ENCODE data around the gene REST.
"Not testable (repeated sequence)": the region's sequence is repeated elsewhere in the genome, so short reads cannot be mapped to it uniquely, and the experiment has no call there.

The REST gene

GRCh38 chr4:56910172-56910967 is 2.7 kb downstream of the REST start:
- DNase-seq, result no peak

- no peak for DNase-seq
Measured at GRCh38 chr4:56914336-56914735, 6.6 kb downstream of the REST start.

GRCh38 chr4:56914977-56915376 is 7.3 kb downstream of the REST start:
- DNase-seq, result not testable (repeated sequence)

- DNase-seq, result no peak
Measured at GRCh38 chr4:56927196-56927595, 19.5 kb downstream of the REST start.

- no peak for DNase-seq
Measured at GRCh38 chr4:56930638-56931037, 22.9 kb downstream of the REST start.

- no peak for DNase-seq
Measured at GRCh38 chr4:56931924-56932323, 24.2 kb downstream of the REST start.

- DNase-seq, result no peak
Measured at GRCh38 chr4:56937262-56937661, 29.6 kb downstream of the REST start.

GRCh38 chr4:56939826-56940225 is 32.1 kb downstream of the REST start:
- DNase-seq, result not testable (repeated sequence)

GRCh38 chr4:56940403-56940802 is 32.7 kb downstream of the REST start:
- DNase-seq, result no peak

GRCh38 chr4:56940971-56941370 is 33.3 kb downstream of the REST start:
- DNase-seq, result no peak

GRCh38 chr4:56941403-56941802 is 33.7 kb downstream of the REST start:
- no peak for DNase-seq

GRCh38 chr4:56953680-56954520 is 46.2 kb downstream of the REST start:
- no peak for DNase-seq

GRCh38 chr4:56958111-56958517 is 50.4 kb downstream of the REST start:
- peak; percentile 95 to 96 for DNase-seq

- DNase-seq, result no peak
Measured at GRCh38 chr4:56959100-56959499, 51.4 kb downstream of the REST start.

- DNase-seq, result no peak
Measured at GRCh38 chr4:56961107-56961500, 53.4 kb downstream of the REST start.

GRCh38 chr4:56971383-56971782 is 63.7 kb downstream of the REST start:
- no peak for DNase-seq

GRCh38 chr4:56972389-56972788 is 64.7 kb downstream of the REST start:
- no peak for DNase-seq

- peak in 1 of 2 donors; percentile 13 for DNase-seq
Measured at GRCh38 chr4:56972809-56973208, 65.1 kb downstream of the REST start.

- peak; percentile 76 to 79 for DNase-seq
Measured at GRCh38 chr4:56973336-56973735, 65.6 kb downstream of the REST start.

GRCh38 chr4:56976283-56976836 is 68.7 kb downstream of the REST start:
- peak in 1 of 2 donors; percentile 7 for DNase-seq

GRCh38 chr4:56976837-56977320 is 69.2 kb downstream of the REST start:
- DNase-seq, result peak; percentile 19 to 39

GRCh38 chr4:56977321-56978012 is 69.8 kb downstream of the REST start, which contains the start of gene NOA1:
Gene NOA1 (minus strand): TSS chr4:56977606. CDS start chr4:56977585, 21 bp downstream.
- peak; percentile 100 for DNase-seq
